ENCODE measurements around the gene KRTAP5-4. TPM values are rescaled to one million over a fixed set of nuclear protein-coding genes. Genes with fewer than 3 reads are reported as not detected.

Gene KRTAP5-4
- total RNA-seq, 1 experiment from 2014 or later = not detected

- no peaks in the 10 kb centered on the region for H3K9me3 Mint-ChIP-seq (ENCODE audit: unreplicated experiment)
- no peaks in the 10 kb centered on the region for H3K4me1 Mint-ChIP-seq (ENCODE audit: insufficient read depth, unreplicated experiment)
- ChIA-PET POLR2A (interaction anchor here (0.6 kb wide), 1 partner anchor 344 kb away, joined by 3 read pairs; no protein-coding TSS in a partner anchor), CTCF (interaction anchor here (0.5 to 3.9 kb wide), 29 partner anchors 9 to 773 kb away, joined by 3 to 29 read pairs (median 4); no protein-coding TSS in a partner anchor)
- H3K27me3 Mint-ChIP-seq (ENCODE audit: insufficient read depth, unreplicated experiment) = peaks cover 61% of the 10 kb centered on the region
- H3K36me3 Mint-ChIP-seq (ENCODE audit: insufficient read depth, unreplicated experiment) = no peaks in the 10 kb centered on the region
- peak; percentile 92 for TF ChIP-seq CTCF (IDR thresholded peaks at IDR 0.05; ENCODE audit: unreplicated experiment)
- H3K4me3 Mint-ChIP-seq (ENCODE audit: unreplicated experiment) = no peak overlapping the region
- peak; percentile 49 for DNase-seq (ENCODE audit: unreplicated experiment)
- no TSS peak for BruUV-seq (replicated peaks)
- no peak overlapping the region for H3K27ac Mint-ChIP-seq (ENCODE audit: low read depth, unreplicated experiment)
- intact Hi-C loops (cut with micrococcal nuclease) = no loop called here
These were observed 18.4 kb upstream of the KRTAP5-4 start for GRCh38 chr11:1640076-1640946.

- POLR2A ChIA-PET = no interaction called here
These were observed 17.7 kb upstream of the KRTAP5-4 start for GRCh38 chr11:1639666-1640065.

GRCh38 chr11:1639102-1639620 is 17.2 kb upstream of the KRTAP5-4 start:
- no peak for DNase-seq (ENCODE audit: unreplicated experiment)
- H3K4me1 Mint-ChIP-seq (ENCODE audit: insufficient read depth, unreplicated experiment) = no peaks in the 10 kb centered on the region
- CTCF ChIA-PET = interaction anchor here (0.6 to 3.9 kb wide), 22 partner anchors 8 to 519 kb away, joined by 3 to 29 read pairs (median 4); no protein-coding TSS in a partner anchor
- intact Hi-C loops (cut with micrococcal nuclease) = no loop called here
- no TSS peak for BruUV-seq (replicated peaks)
- H3K4me3 Mint-ChIP-seq (ENCODE audit: unreplicated experiment) = no peak overlapping the region
- H3K27ac Mint-ChIP-seq (ENCODE audit: low read depth, unreplicated experiment) = no peak overlapping the region
- TF ChIP-seq CTCF (IDR thresholded peaks at IDR 0.05; ENCODE audit: unreplicated experiment) = no peak
- H3K9me3 Mint-ChIP-seq (ENCODE audit: unreplicated experiment) = no peaks in the 10 kb centered on the region
- peaks cover 61% of the 10 kb centered on the region for H3K27me3 Mint-ChIP-seq (ENCODE audit: insufficient read depth, unreplicated experiment)
- no peaks in the 10 kb centered on the region for H3K36me3 Mint-ChIP-seq (ENCODE audit: insufficient read depth, unreplicated experiment)
- POLR2A ChIA-PET = no interaction called here

More at GRCh38 chr11:1639666-1640065, 17.7 kb upstream of the KRTAP5-4 start:
- H3K9me3 Mint-ChIP-seq (ENCODE audit: unreplicated experiment) = no peaks in the 10 kb centered on the region
- TF ChIP-seq CTCF (IDR thresholded peaks at IDR 0.05; ENCODE audit: unreplicated experiment) = no peak
- H3K27me3 Mint-ChIP-seq (ENCODE audit: insufficient read depth, unreplicated experiment) = peaks cover 61% of the 10 kb centered on the region
- CTCF ChIA-PET = interaction anchor here (0.5 to 3.9 kb wide), 25 partner anchors 8 to 773 kb away, joined by 3 to 29 read pairs (median 4); no protein-coding TSS in a partner anchor
- no TSS peak for BruUV-seq (replicated peaks)
- DNase-seq (ENCODE audit: unreplicated experiment) = no peak
- intact Hi-C loops (cut with micrococcal nuclease) = no loop called here
- H3K27ac Mint-ChIP-seq (ENCODE audit: low read depth, unreplicated experiment) = no peak overlapping the region
- H3K36me3 Mint-ChIP-seq (ENCODE audit: insufficient read depth, unreplicated experiment) = no peaks in the 10 kb centered on the region
- no peak overlapping the region for H3K4me3 Mint-ChIP-seq (ENCODE audit: unreplicated experiment)
- H3K4me1 Mint-ChIP-seq (ENCODE audit: insufficient read depth, unreplicated experiment) = no peaks in the 10 kb centered on the region

- TF ChIP-seq CTCF (IDR thresholded peaks at IDR 0.05; ENCODE audit: unreplicated experiment) = no peak
- CTCF ChIA-PET = interaction anchor here (0.6 to 3.7 kb wide), 11 partner anchors 11 to 513 kb away, joined by 3 to 18 read pairs (median 4); no protein-coding TSS in a partner anchor
- BruUV-seq (replicated peaks) = no TSS peak
- H3K9me3 Mint-ChIP-seq (ENCODE audit: unreplicated experiment) = no peaks in the 10 kb centered on the region
- no peaks in the 10 kb centered on the region for H3K36me3 Mint-ChIP-seq (ENCODE audit: insufficient read depth, unreplicated experiment)
- H3K4me1 Mint-ChIP-seq (ENCODE audit: insufficient read depth, unreplicated experiment) = no peaks in the 10 kb centered on the region
- no peak overlapping the region for H3K4me3 Mint-ChIP-seq (ENCODE audit: unreplicated experiment)
- POLR2A ChIA-PET = no interaction called here
- intact Hi-C loops (cut with micrococcal nuclease) = no loop called here
- no peak for DNase-seq (ENCODE audit: unreplicated experiment)
- peaks cover 63% of the 10 kb centered on the region for H3K27me3 Mint-ChIP-seq (ENCODE audit: insufficient read depth, unreplicated experiment)
- H3K27ac Mint-ChIP-seq (ENCODE audit: low read depth, unreplicated experiment) = no peak overlapping the region
These were observed 16.4 kb upstream of the KRTAP5-4 start for GRCh38 chr11:1638344-1638743.
